ENCODE data around the gene DENND1A.

DNA sequence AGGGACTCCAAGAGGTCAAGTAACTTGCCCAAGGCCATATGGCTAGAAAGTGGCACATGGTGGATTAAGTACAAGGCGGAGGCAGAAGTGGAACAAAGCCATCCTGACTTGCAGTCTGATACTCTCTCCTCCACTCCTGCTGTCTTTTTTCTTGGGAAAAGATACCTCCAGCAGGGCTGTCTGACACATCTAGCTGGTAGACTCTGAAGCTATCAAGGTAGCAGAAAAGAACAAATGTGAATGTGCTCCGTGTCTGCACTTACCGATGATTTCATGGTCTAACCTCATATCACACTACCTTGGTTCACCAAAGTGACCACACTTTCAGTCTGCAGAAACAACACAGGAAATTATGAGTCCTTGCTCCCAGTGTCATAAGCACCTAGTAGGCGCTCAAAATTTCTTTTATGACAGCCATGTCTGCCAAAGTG lies 289.1 kb downstream of the DENND1A start:
- TF ChIP-seq EZH2 (IDR thresholded peaks at IDR 0.05), result no peak
- no peak for TF ChIP-seq POLR2AphosphoS5 (IDR thresholded peaks at IDR 0.05; ENCODE audit: borderline replicate concordance, low read depth, low read length)
